ENCODE measurements around the gene PDGFB.

GRCh38 chr22:39230261-39231196 is 14.3 kb downstream of the PDGFB start:
- TF ChIP-seq CTCF (IDR thresholded peaks at IDR 0.05; ENCODE audit: insufficient read depth, low read depth, low read length) (no peak), EZH2 (IDR thresholded peaks at IDR 0.05; ENCODE audit: insufficient read depth, low read length) (no peak)
